HepG2 (cell line): Measurements from ENCODE around the gene JAGN1. TPM values are rescaled to one million over a fixed set of nuclear protein-coding genes. Genes with fewer than 3 reads are reported as not detected.

ENCODE experiments used
- CBFB ChIP-seq: sonication (generic); formaldehyde crosslinking; IDR thresholded peaks from 2 replicates; pipeline ENCODE4 v1.4.0; 2020; ENCODE audit warnings: missing genetic modification reagents
- GABPB1 ChIP-seq: IDR thresholded peaks from 2 replicates; pipeline ENCODE4 v1.6.1; 2016; ENCODE audit warnings: mild to moderate bottlenecking, missing genetic modification reagents, moderate library complexity, missing compliant biosample characterization
- ISL2 ChIP-seq: sonication (generic); formaldehyde crosslinking; IDR thresholded peaks from 2 replicates; pipeline ENCODE4 v1.5.0; 2020; ENCODE audit warnings: missing genetic modification reagents
- JUND ChIP-seq: sonication (generic); formaldehyde crosslinking; IDR thresholded peaks from 2 replicates; pipeline ENCODE4 v1.8.0; 2022; ENCODE audit warnings: mild to moderate bottlenecking, missing genetic modification reagents
- KMT2A ChIP-seq: sonication (generic); formaldehyde crosslinking; IDR thresholded peaks from 2 replicates; pipeline ENCODE4 v1.4.0; 2020; ENCODE audit warnings: missing genetic modification reagents
- MAF1 ChIP-seq: sonication (generic); formaldehyde crosslinking; IDR thresholded peaks from 2 replicates; pipeline ENCODE4 v1.5.0; 2020; ENCODE audit warnings: missing genetic modification reagents, borderline replicate concordance
- MTERF4 ChIP-seq: sonication (generic); formaldehyde crosslinking; IDR thresholded peaks from 2 replicates; pipeline ENCODE4 v1.8.0; 2023; ENCODE audit warnings: mild to moderate bottlenecking, missing genetic modification reagents
- PRMT3 ChIP-seq: sonication (generic); formaldehyde crosslinking; IDR thresholded peaks from 2 replicates; pipeline ENCODE4 v1.8.1; 2022; ENCODE audit warnings: low read depth, mild to moderate bottlenecking, moderate library complexity, missing genetic modification reagents, borderline replicate concordance
- REST ChIP-seq, 2 experiments: IDR thresholded peaks; 2 replicates each; pipeline ENCODE4 v1.6.1; 2011 to 2012; ENCODE audit warnings: low read length in 2 of 2, borderline replicate concordance in 1 of 2, low read depth in 1 of 2, mild to moderate bottlenecking in 1 of 2, moderate library complexity in 1 of 2
- SCMH1 ChIP-seq: sonication (generic); formaldehyde crosslinking; IDR thresholded peaks from 2 replicates; pipeline ENCODE4 v1.9.0; 2021; ENCODE audit warnings: missing genetic modification reagents, mild to moderate bottlenecking, borderline replicate concordance
- SETDB1 ChIP-seq: sonication (generic); formaldehyde crosslinking; IDR thresholded peaks from 2 replicates; pipeline ENCODE4 v1.5.1; 2020; ENCODE audit warnings: missing genetic modification reagents, mild to moderate bottlenecking, borderline replicate concordance
- SIN3A ChIP-seq: IDR thresholded peaks from 2 replicates; pipeline ENCODE4 v1.6.1; 2011; ENCODE audit warnings: low read depth, mild to moderate bottlenecking, control low read depth, low read length, borderline replicate concordance
- SMYD3 ChIP-seq: sonication (generic); formaldehyde crosslinking; IDR thresholded peaks from 2 replicates; pipeline ENCODE4 v1.8.1; 2023; ENCODE audit warnings: mild to moderate bottlenecking, missing genetic modification reagents
- SRSF4 ChIP-seq: fragments of 200-400 bp; formaldehyde crosslinking; IDR thresholded peaks from one replicate; pipeline ENCODE4 v1.6.1; 2018; ENCODE audit warnings: mild to moderate bottlenecking, low read depth, low read length, moderate library complexity; ENCODE audit not compliant: poor library complexity, severe bottlenecking
- TBX3 ChIP-seq: fragments of 450-650 bp; IDR thresholded peaks from 2 replicates; pipeline ENCODE4 v1.6.1; 2017; ENCODE audit warnings: antibody characterized with exemption, mild to moderate bottlenecking, inconsistent platforms, borderline replicate concordance
- ZBTB20 ChIP-seq: sonication (generic); formaldehyde crosslinking; IDR thresholded peaks from 2 replicates; pipeline ENCODE4 v1.8.1; 2023; ENCODE audit warnings: missing genetic modification reagents, low read depth, mild to moderate bottlenecking, borderline replicate concordance
- ZFP41 ChIP-seq: sonication (generic); formaldehyde crosslinking; IDR thresholded peaks from 2 replicates; pipeline ENCODE4 v1.4.0; 2020; ENCODE audit warnings: mild to moderate bottlenecking, missing genetic modification reagents, borderline replicate concordance
- ZFP62 ChIP-seq: sonication (generic); formaldehyde crosslinking; IDR thresholded peaks from 2 replicates; pipeline ENCODE4 v1.4.0; 2020; ENCODE audit warnings: missing genetic modification reagents
- ZFP90 ChIP-seq: sonication (generic); formaldehyde crosslinking; IDR thresholded peaks from 2 replicates; pipeline ENCODE4 v1.8.0; 2022; ENCODE audit warnings: missing genetic modification reagents, mild to moderate bottlenecking, inconsistent platforms, borderline replicate concordance
- ZKSCAN5 ChIP-seq: sonication (generic); formaldehyde crosslinking; IDR thresholded peaks from 2 replicates; pipeline ENCODE4 v1.5.1; 2020; ENCODE audit warnings: mild to moderate bottlenecking, missing genetic modification reagents
- ZNF362 ChIP-seq: sonication (generic); formaldehyde crosslinking; IDR thresholded peaks from 2 replicates; pipeline ENCODE4 v1.4.0; 2020; ENCODE audit warnings: missing genetic modification reagents, mild to moderate bottlenecking, borderline replicate concordance
- ZNF75D ChIP-seq: sonication (generic); formaldehyde crosslinking; IDR thresholded peaks from 2 replicates; pipeline ENCODE4 v1.8.1; 2023; ENCODE audit warnings: missing genetic modification reagents, mild to moderate bottlenecking, borderline replicate concordance
- ZZZ3 ChIP-seq: sonication (generic); formaldehyde crosslinking; IDR thresholded peaks from 2 replicates; pipeline ENCODE4 v1.4.0; 2020; ENCODE audit warnings: missing genetic modification reagents, mild to moderate bottlenecking, borderline replicate concordance
- polyA plus RNA-seq, 8 experiments: library from polyadenylated mRNA; depleted of rRNA in 3 of 8; stranded (reverse) in 7 of 8; unstranded in 1 of 8; fragments of >200 nt; fragmentation: Illumina TruSeq in 4 of 8; extraction: Trizol in 4 of 8; gene quantifications; 2 replicates each; pipeline versions ENCODE4 v1.2.1 to v1.2.3, GENCODE V29; 2011 to 2016; ENCODE audit warnings: low read depth in 4 of 8, missing spikeins in 1 of 8, mixed read lengths in 1 of 8; ENCODE audit not compliant: insufficient read depth in 1 of 8
- total RNA-seq, 5 experiments: library from RNA; depleted of rRNA; stranded (reverse); fragments of >200 nt; fragmentation: Illumina TruSeq; extraction: Trizol; gene quantifications; 2 replicates each; pipeline ENCODE4 v1.2.3, GENCODE V29; 2016; ENCODE audit warnings: low read depth in 1 of 5

The JAGN1 gene
- total and polyA plus RNA-seq, 2 of the 13 experiments (the other 11 are each of a cell fraction or from before 2014, with no cell fraction given) = 49.9 to 50.9 TPM

GRCh38 chr3:9916734-9917680, 26.6 kb downstream of the JAGN1 start, which contains the start of gene IL17RC (continued):
- TF ChIP-seq ZNF362 (CRISPR knock-in tag) (no peak), ZKSCAN5 (CRISPR knock-in tag) (no peak), ZBTB20 (CRISPR knock-in tag) (no peak), MTERF4 (0 out of 2 replicates have a peak, but pooled peaks have one; percentile 55), SMYD3 (CRISPR knock-in tag) (no peak), ZNF75D (CRISPR knock-in tag) (no peak), KMT2A (CRISPR knock-in tag) (no peak; the same call in 1 of the 2 replicates), ISL2 (CRISPR knock-in tag) (0 out of 2 replicates have a peak, but pooled peaks have one; percentile 43), SETDB1 (CRISPR knock-in tag) (no peak), SCMH1 (CRISPR knock-in tag) (no peak), JUND (CRISPR knock-in tag) (no peak), ZFP41 (CRISPR knock-in tag) (no peak), ZFP62 (no peak), ZFP90 (no peak; the same call in 1 of the 2 replicates), PRMT3 (CRISPR knock-in tag) (no peak), TBX3 (0 out of 2 replicates have a peak, but pooled peaks have one; percentile 8), MAF1 (CRISPR knock-in tag) (no peak), REST (IDR thresholded peaks at IDR 0.05; ENCODE audit: borderline replicate concordance in 1 of 2, low read depth in 1 of 2, low read length in 2 of 2) (no peak), ZZZ3 (CRISPR knock-in tag) (no peak), SRSF4 (no peak), SIN3A (peak; percentile 56; the same call in 1 of the 2 replicates), CBFB (CRISPR knock-in tag) (no peak), GABPB1 (no peak; the same call in 1 of the 2 replicates)
